Ramos (cell line): ENCODE data around the gene CA9.

Experiments used
- in situ Hi-C: fragments of 300-500 bp; cut with MboI; formaldehyde crosslinking; loops from one replicate; pipeline ENCODE4 v1.14.3; 2022; ENCODE audit warnings: low sequenced_read_pairs; ENCODE audit not compliant: unreplicated experiment

Gene CA9

GRCh38 chr9:35688558-35689541, 15.1 kb downstream of the CA9 start:
- in situ Hi-C loops: no loop called here

DNA sequence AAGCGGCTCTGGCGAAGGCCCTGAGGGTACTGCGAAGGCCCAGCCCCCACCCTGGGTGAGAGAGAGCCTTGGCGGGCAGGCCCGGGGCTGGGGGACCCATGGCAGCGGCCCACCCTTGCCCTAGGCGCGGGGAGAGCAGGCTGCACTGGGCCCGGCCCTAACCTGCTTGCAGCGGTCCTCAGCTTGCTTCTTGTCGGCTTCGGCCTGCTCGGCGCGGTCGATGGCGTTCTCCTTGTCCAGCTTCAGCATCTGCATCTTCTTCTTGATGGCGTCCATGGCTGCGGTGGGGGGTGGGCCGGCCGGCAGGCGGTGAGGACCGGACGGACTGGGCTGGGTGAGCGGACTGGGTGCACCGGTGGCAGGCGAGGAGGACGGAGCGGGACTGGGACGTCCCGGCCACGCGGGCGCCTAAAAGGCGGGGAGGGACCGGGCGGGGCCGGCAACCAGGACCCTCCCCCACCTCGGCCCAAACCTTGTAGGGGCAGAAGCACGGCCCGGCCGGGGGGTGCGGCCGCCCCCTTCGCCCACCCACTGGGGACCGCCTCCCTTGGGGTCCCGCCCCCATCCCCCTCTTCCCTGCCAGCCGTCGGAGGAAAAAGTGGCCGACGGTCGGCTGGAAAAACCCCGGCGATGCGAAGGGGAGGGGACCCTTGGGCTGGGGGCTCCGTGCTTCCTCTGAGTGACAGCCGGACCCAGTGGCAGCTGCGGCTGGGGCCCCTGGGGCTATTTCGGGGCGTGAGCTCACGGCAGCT, 16.0 kb downstream of the CA9 start, which contains the start of gene TPM2:
Gene TPM2 (minus strand): TSS at position 384 of the 752 bp plus-strand sequence. CDS start 108 bp downstream, at position 276.
- in situ Hi-C loops: no loop called here

DNA sequence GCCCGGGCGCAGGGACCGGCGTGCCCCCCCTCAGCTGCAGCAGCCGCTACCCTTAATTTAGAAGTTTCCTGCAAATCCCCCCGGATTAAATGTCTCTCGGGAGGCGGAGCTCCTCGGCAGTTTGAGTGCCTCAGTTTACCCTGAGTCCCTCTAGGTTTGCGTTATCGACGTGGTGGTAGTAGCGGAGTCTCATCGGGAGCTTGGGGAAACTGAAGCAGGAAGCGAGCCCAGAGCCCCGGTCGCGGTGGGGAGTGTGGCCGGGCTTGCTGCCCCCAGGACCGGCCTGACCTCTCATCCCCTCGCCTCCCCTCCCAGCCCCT, 16.5 kb downstream of the CA9 start:
- in situ Hi-C loops: no loop called here

GRCh38 chr9:35690614-35691333, 17.0 kb downstream of the CA9 start:
- in situ Hi-C loops: no loop called here

- in situ Hi-C loops: no loop called here
These were observed 17.6 kb downstream of the CA9 start for GRCh38 chr9:35691334-35691650.

DNA sequence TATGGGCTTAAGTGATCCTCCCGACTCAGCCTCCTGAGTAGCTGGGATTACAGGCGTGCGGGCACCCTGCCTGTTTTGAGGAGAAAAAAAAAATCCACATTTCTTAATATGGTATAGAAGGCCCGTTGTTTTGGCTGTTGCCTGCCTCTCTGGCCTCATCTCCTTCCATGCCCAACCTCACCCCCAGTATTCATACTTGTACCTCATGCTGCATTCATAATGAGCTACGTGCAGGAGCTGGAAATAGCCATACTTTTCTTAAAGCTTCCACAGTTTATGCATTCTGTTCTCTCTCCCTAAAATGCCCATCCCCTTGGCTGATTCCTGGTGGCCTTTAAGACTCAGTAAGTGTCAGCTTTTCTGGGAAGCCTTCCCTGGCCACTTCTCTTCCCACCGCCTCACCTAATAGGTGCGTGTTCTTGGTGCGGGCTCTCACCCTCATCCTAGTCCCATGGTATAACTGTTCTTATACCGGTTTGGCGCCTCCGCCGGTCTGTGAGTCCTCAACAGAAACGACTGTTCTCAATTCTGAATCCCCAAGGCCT, 18.1 kb downstream of the CA9 start:
- in situ Hi-C loops: no loop called here

DNA sequence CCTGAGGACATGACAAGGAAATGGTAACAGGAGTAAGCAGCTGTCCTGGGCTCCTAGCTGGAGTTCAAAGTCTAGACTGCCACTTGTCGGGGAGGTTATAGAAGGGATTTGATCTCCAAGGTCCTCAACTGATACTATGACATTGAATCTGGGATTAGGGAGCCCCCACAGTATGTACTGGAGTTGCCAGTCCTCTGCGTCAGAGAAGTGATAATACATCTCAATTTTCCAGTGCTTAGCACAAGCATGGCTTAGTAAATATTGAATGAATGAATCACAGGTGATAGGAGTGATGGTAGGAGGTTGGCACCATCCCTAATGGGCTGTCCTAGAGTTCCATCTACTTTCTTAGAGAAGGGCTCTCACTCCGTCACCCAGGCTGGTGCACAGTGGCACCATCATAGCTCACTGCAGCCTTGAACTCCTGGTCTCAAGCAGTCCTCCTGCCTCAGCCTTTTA, 22.2 kb downstream of the CA9 start:
- in situ Hi-C loops: no loop called here

GRCh38 chr9:35696520-35697215, 22.9 kb downstream of the CA9 start:
- in situ Hi-C loops: no loop called here

DNA sequence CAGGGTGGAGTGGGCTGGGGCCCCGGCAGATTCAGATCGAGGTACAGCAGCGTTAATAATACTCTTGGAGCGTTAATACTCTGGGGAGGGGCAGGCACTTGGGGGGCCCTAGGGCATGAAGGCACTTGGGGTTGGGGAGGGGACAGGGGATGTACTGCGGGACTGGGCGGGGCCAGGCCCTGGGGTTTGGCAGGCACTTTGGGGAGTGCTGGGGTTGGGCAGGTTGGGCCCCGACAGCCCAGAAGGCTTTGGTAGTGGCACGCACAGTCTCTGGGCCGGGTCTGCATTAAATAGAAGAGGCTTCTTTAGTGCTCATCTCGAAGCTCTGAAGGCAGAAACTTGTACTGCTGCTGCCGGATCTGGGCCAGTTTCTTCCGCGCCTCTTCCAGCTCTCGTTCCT, 23.8 kb downstream of the CA9 start:
- in situ Hi-C loops: no loop called here

DNA sequence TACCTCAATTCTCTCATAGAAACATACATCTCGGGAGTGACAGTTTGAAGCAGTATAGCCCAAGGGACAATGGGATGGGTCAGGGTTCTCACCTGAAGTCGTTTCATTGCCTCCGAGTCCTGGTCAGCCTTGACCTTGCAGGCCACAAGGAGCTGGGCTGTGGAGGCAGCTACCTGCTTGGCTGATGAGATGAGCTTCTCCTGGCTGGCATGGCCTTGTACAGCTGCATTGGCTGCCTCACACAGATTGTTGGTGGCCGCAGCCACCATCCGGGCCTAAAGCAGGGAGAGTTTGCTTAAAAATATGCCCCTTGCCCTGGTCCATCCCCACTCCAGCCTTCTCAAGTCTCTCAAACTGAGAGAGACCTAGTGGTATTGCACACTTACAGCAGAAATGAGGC, 24.5 kb downstream of the CA9 start:
- in situ Hi-C loops: no loop called here

DNA sequence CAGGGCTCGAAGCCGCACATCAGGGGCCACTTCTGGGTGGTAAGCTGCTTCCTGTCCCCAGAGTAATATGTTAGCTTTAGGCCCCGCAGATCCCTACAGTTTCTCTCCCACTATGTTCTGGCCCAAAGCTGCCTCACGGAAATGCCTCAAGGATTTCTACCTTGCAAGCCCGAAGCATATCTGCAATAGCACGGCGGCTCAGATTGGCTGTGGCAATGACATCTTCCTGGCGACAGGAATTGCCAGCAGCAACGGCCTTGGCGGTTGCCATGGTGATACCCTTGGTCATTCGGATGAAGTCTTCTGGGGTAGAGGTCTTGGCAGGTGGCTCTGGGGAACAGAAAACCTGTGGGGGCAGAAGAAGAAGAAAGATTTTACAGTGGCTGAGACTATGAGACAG, 26.3 kb downstream of the CA9 start:
- in situ Hi-C loops: no loop called here

GRCh38 chr9:35700942-35701341, 27.2 kb downstream of the CA9 start:
- in situ Hi-C loops: no loop called here

GRCh38 chr9:35702696-35703095, 29.0 kb downstream of the CA9 start:
- in situ Hi-C loops: no loop called here

DNA sequence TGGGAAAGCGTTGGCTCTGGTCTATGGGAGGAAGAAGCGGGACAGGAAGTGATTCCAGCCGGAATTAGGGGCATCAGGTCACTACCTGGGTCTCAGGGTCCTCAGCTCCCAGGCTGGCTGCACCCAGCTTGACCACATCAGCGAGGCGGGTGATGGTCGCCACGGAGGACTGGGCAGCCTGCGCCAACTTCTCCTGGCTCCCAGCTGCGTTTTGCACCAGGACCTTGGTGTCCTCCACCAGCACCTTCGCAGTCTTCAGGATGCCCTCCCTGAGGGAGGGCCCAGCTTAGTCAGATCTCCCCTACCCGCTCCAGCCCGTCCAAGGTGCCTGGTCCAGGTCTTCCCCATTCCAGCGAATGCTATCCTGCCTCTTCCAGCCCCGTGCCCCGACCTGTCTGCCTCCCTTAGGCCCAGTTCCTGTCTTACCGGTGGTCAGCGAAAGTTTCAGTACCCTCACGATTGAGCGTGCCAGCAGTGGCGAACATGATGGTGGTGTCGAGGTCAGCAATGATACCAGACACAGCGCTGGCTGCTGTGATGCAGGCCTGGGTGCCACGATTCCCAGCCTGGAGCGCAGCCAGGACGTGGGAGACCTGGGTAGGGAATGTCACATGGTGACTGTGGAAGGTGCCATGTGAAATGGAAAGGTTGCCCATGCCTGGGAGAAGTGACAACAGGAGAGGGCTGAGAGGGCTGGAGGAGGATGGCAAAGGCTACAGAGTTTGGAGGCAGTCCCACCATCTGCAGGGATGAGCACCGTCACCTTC, 30.4 kb downstream of the CA9 start:
- in situ Hi-C loops: no loop called here

DNA sequence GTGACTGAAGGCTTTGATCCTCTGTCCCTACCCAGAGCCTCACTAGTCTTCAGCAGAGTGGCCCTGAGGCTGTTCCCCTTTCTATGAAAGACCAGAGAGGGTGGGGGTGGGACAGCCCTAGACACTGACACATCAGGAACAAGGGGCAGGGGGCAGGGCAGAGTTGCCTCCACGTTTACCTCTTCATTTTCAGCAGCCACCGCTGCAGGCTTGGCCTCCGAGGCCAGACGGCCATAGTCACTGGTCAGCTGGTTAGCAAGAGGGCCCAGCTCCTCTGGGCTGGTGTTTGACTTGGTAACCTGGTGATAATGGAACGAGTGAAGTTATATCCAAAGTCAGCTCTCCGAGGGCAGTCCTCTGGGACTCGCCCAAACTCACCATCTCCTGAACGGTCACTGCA, 31.6 kb downstream of the CA9 start:
- in situ Hi-C loops: no loop called here

DNA sequence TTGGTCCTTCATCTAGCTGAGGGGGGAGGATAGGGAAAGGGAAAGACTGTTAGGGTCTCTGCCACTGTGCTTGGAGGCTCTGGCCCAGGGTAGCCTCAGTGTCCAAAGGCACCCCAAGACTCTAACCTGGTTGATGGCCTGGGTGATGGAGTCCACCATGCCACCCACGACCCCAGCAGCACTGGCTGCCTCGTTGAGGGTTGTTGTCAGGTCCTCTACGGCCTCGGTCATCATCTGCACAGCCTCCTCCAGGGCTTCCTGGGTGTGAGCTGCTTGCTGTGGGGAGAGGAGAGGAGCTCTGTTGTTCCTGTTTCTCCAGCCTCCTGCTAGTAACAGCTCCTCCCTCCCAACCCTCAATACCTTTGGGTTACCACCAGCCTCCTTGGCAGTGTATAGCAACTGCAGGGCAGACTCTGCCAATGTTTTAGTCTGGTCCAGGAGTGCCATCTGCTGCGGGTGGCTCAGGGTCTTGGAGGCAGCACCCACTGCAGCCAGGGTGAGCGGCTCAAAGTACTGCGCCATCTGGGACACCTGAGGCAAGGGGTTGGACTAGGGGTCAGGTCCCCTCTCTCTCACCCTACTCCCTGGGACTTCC, 32.2 kb downstream of the CA9 start:
- in situ Hi-C loops: no loop called here

DNA sequence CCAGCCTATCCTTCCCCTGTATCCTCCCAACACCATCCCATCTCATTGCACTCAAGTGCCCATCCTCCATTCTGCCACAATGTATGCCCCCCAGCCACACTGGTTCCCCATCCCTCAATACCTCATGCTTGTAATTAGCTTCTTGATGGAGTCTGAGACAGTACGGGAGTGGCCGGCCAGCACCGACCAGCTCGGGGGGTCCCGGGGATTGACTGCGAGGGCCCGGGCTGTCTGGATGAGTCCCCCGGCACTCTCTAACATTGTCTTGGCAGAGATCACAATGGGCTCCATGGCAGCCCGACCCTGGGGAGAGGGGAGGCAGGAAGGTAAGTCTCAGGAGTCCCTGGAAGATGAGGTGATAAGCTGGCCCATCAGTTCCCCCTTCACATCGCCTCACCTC, 33.2 kb downstream of the CA9 start:
- in situ Hi-C loops: no loop called here

GRCh38 chr9:35708146-35708545, 34.4 kb downstream of the CA9 start:
- in situ Hi-C loops: no loop called here
